BJ (cell line): Measurements from ENCODE around the gene KLHDC8B. TPM values are rescaled to one million over a fixed set of nuclear protein-coding genes. Genes with fewer than 3 reads are reported as not detected.

Source experiments
- CTCF ChIA-PET: fragments of 350-600 bp; formaldehyde crosslinking; extraction: SDS; loops from one replicate; lab custom pipeline; 2021; ENCODE audit warnings: antibody characterized with exemption, inconsistent platforms; lab: Yijun Ruan, JAX
- POLR2A ChIA-PET: fragments of 300-600 bp; sonication (Branson Sonifier 250); formaldehyde crosslinking; extraction: SDS; loops from one replicate; lab custom pipeline; 2021; ENCODE audit warnings: antibody characterized with exemption; lab: Charles Lee
- DNase-seq: peaks from one replicate; pipeline ENCODE4 v3.0.0-alpha.2; 2011; ENCODE audit warnings: low read depth
- H3K27me3 ChIP-seq: 2 replicates; pipeline ENCODE4 v1.6.0; 2011; ENCODE audit warnings: low read length; ENCODE audit not compliant: control insufficient read depth, insufficient read depth
- H3K36me3 ChIP-seq: 2 replicates; pipeline ENCODE4 v1.5.1; 2011; ENCODE audit warnings: low read length; ENCODE audit not compliant: control insufficient read depth, insufficient read depth
- H3K4me3 ChIP-seq: 2 replicates; pipeline ENCODE4 v1.5.1; 2011; ENCODE audit warnings: low read depth, mild to moderate bottlenecking, control low read depth, low read length
- CTCF ChIP-seq: IDR thresholded peaks from 2 replicates; pipeline ENCODE4 v1.5.1; 2011; ENCODE audit warnings: low read depth, mild to moderate bottlenecking, control low read depth, inconsistent platforms, low read length, moderate library complexity; ENCODE audit not compliant: insufficient read depth
- polyA plus RNA-seq: library from polyadenylated mRNA; depleted of rRNA; stranded (reverse); fragments of >200 nt; gene quantifications from 2 replicates; pipeline ENCODE4 v1.2.3, GENCODE V29; 2011

The KLHDC8B gene
- polyA plus RNA-seq, 1 experiment, result 47.8 TPM

- POLR2A ChIA-PET, result no interaction called here
- H3K36me3 ChIP-seq, result peaks cover 15% of the 10 kb centered on the region
- CTCF ChIA-PET, result no interaction called here
Measured at GRCh38 chr3:49174397-49174985, 3.1 kb downstream of the KLHDC8B start.

GRCh38 chr3:49175530-49175929, 4.1 kb downstream of the KLHDC8B start:
- H3K4me3 ChIP-seq, result no peak overlapping the region
- no peak for TF ChIP-seq CTCF
- no peak for DNase-seq
- no peaks in the 10 kb centered on the region for H3K27me3 ChIP-seq
- H3K36me3 ChIP-seq, result peaks cover 15% of the 10 kb centered on the region
- ChIA-PET POLR2A (no interaction called here), CTCF (no interaction called here)

More at GRCh38 chr3:49174397-49174985, 3.1 kb downstream of the KLHDC8B start:
- TF ChIP-seq CTCF, result no peak
- no peaks in the 10 kb centered on the region for H3K27me3 ChIP-seq
- no peak for DNase-seq
- no peak overlapping the region for H3K4me3 ChIP-seq

GRCh38 chr3:49177073-49177472, 5.7 kb downstream of the KLHDC8B start:
- Histone ChIP-seq H3K36me3 (peaks cover 15% of the 10 kb centered on the region), H3K4me3 (no peak overlapping the region), H3K27me3 (no peaks in the 10 kb centered on the region)
- POLR2A ChIA-PET, result no interaction called here
- no peak for TF ChIP-seq CTCF
- no peak for DNase-seq
- CTCF ChIA-PET, result no interaction called here

- TF ChIP-seq CTCF, result no peak
- no peak for DNase-seq
- H3K27me3 ChIP-seq, result no peaks in the 10 kb centered on the region
- ChIA-PET POLR2A (no interaction called here), CTCF (interaction anchor here (1.2 to 4.1 kb wide), 2 partner anchors 9 to 359 kb away, joined by 4 to 25 read pairs; partner anchors contain the start of gene KLHDC8B)
- H3K36me3 ChIP-seq, result peaks cover 4% of the 10 kb centered on the region
- H3K4me3 ChIP-seq, result no peak overlapping the region
Measured at GRCh38 chr3:49180116-49180515, 8.7 kb downstream of the KLHDC8B start.

GRCh38 chr3:49181351-49181750, 10.0 kb downstream of the KLHDC8B start:
- H3K36me3 ChIP-seq, result no peaks in the 10 kb centered on the region
- H3K4me3 ChIP-seq, result no peak overlapping the region
- ChIA-PET POLR2A (interaction anchor here (0.7 kb wide), 1 partner anchor 156 kb away, joined by 6 read pairs; no protein-coding TSS in a partner anchor), CTCF (interaction anchor here (4.1 kb wide), 1 partner anchor 11 kb away, joined by 25 read pairs; the partner anchor contains the start of gene KLHDC8B)
- DNase-seq, result no peak
- no peak for TF ChIP-seq CTCF
- no peaks in the 10 kb centered on the region for H3K27me3 ChIP-seq
